LoVo (cell line): Measurements from ENCODE around the gene MVK.

Source experiments
- DNase-seq: peaks from one replicate; pipeline ENCODE4 v3.0.0-alpha.2; 2016; ENCODE audit warnings: low spot score

MVK gene

DNA sequence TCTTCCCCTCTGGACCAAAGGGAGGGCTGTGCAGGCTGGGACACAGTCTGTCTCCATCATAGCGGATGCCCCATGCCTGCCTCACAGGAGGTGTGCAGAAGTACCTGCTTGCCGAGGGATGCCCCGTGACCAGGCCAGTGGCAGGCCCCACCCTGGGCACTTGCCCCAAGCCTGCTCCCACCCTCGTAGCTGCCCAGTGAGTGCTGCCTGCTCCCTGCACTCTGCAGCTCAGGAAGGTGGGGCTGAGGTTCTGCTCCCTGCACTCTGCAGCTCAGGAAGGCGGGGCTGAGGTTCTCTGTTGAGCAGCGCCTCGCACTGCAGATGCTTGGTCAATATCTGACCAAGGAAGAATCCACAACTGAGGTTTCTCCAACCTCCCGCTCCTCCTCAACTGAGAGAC, 7.2 kb upstream of the MVK start:
- no peak for DNase-seq

- DNase-seq: no peak
Measured at GRCh38 chr12:109567296-109567695, 6.3 kb upstream of the MVK start.

- no peak for DNase-seq
Measured at GRCh38 chr12:109567967-109568366, 5.6 kb upstream of the MVK start.

- DNase-seq: no peak
Measured at GRCh38 chr12:109568486-109568885, 5.1 kb upstream of the MVK start.

DNA sequence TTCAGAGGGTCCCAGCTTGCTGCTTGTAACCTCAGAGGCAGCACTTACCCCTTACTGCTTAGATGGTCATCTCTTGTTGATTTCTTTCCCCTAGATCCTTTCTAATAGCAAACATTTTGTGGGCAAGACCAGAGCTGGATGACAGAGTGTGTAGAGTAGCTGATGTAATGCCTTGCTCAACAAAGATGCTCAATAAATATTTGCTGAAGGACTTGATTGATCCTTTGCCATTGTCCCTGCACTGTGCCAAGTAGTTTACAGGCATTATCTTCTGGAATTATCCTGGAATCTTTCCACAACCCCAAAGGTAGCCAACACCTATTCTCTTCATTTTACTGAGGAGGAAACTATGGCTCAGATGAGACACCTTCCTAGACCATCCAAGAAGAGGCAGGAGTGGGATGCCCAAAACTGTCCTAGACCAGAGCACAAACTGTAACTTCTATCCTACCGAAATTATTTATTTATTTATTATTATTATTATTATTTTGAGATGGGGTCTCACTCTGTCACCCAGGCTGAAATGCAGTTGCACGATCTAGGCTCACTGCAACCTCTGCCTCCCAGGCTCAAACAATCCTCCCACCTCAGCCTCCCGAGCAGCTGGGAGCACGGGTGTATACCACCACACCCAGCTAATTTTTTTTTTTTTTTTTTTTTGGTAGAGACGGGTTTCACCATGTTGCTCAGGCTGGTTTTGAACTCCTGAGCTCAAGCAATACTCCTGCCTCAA, 1.7 kb upstream of the MVK start:
- no peak for DNase-seq

DNA sequence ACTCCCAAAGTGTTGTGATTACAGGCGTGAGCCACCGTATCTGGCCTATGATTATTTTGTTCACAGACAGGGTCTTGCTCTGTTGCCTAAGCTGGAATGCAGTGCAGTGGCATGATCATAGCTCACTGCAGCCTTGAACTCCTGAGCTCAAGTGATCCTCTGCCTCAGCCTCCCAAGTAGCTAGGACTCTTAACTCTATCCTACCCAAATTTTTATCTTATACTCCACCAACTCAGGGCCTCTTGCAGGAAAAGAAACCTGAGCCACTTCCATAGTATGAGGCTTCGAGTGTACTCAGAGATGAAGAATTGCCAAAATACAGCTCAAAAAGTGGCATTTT, 1.1 kb upstream of the MVK start:
- DNase-seq: no peak

- DNase-seq: no peak
Measured at GRCh38 chr12:109573914-109574244, 285 bp downstream of the MVK start.

GRCh38 chr12:109575683-109576082, 2.1 kb downstream of the MVK start:
- no peak for DNase-seq

DNA sequence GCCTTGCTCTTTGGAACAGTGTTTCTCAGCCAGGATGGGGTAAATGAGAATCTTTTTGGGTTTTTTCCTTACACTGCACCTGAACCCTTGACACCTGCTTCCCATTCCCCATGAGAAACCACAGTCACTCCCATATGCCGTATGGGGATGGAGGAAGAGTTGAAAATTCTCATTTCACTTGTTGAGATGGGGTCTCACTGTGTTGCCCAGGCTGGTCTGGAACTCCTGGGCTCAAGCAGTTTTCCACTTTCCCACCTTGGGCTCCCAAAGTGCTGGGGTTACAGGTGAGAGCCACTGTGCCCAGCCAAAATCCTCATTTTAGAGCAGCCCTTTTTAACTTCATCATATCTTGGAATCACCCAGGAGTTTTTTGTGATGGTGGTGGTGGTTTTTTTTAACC, 3.7 kb downstream of the MVK start:
- no peak for DNase-seq

GRCh38 chr12:109578330-109578927, 4.8 kb downstream of the MVK start:
- no peak for DNase-seq

DNA sequence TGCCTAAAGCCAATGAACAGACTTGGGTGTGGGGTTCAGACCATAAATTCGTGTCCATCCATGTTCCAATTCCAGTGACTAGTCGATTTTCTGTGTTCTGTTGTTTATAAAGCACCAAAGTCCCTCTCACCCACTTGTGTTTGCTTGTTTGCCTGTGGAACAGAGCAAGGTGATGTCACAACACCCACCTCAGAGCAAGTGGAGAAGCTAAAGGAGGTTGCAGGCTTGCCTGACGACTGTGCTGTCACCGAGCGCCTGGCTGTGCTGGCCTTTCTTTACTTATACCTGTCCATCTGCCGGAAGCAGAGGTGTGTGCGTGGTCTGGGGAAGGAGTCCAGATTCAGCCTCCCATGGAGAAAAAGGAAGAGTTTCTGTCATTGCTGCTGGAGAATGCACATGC, 6.0 kb downstream of the MVK start:
- DNase-seq: no peak

GRCh38 chr12:109580272-109580671, 6.7 kb downstream of the MVK start:
- no peak for DNase-seq

GRCh38 chr12:109580684-109581333, 7.2 kb downstream of the MVK start:
- DNase-seq: no peak

GRCh38 chr12:109581334-109581691, 7.7 kb downstream of the MVK start:
- DNase-seq: no peak

DNA sequence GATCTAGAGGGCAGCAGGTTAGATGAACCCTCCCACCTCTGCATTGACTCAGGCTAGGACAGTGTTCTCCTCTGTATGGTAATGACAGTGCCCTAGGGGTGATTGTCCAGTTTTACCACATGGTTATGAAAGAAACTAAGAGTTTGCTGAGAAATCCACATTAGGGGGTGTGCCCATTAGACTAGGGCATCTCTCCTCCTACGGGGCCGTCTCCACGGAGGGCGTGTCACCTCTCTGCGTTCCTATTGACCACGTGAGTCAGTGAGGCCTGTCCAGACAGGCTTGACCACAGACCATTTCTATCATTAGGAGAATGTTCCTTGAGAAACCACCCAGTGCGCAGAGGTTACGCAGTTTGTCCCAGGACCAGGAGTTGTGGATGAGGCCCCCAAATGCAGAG, 8.3 kb downstream of the MVK start:
- no peak for DNase-seq

DNA sequence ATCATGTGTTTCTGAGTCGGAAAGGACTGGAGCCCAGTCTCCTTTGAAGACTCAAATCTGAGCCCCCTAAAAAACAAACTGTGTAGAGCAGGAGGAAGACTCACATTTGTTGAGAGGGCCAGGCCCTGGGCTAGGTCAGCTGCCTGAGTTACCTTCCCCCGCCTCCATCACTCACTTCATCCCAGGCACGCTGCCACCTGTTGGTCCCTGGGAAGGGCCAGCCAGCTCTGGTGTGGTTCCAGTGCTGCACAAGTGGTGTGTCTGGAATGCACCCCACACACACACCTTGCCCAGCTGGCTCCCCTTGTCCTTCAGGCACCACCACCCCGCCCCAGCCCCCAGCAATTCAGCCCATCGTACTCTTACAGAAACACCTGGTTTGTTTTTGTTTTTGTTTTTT, 9.0 kb downstream of the MVK start:
- DNase-seq: no peak

- DNase-seq: no peak
Measured at GRCh38 chr12:109583733-109584132, 10.1 kb downstream of the MVK start.

GRCh38 chr12:109586385-109587296, 13.0 kb downstream of the MVK start:
- no peak for DNase-seq

DNA sequence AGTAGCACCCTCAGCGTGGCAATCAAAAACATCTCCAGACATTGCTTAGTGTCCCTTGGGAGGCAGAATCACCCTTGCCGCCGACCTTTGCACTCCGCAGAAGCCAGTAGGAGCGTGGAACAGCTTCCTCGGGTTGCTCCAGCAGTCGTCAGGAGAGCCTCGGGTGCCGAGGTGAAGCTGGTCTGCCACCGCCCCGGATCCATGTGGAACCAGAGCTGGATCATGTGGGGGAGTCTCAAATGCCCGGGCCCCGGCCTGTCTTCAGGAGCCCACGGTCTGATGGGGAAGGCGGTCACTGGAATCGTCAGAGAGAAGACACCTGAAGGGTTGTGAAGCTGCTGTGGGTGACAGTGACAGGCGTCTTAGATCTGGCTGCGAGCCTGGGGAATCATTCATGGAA, 14.3 kb downstream of the MVK start:
- DNase-seq: no peak

- no peak for DNase-seq
Measured at GRCh38 chr12:109588461-109589239, 15.1 kb downstream of the MVK start.

DNA sequence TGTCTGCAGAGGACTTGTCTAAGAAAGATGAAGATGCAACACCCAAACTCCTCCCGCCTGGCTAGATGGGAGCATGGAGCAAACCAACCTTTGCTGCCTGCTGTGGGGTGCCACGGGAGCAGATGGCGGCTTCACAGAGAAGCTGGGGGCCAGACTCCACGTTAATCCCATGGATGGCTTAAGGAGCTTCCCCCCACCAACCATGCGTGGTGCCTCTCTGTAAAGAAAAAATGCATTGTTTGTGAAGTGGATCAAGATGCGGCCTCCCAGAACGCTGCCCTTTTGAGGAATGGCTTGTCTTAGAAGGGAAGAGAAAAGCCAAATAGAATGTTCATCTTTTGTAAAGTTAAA, 15.6 kb downstream of the MVK start:
- DNase-seq: no peak

DNA sequence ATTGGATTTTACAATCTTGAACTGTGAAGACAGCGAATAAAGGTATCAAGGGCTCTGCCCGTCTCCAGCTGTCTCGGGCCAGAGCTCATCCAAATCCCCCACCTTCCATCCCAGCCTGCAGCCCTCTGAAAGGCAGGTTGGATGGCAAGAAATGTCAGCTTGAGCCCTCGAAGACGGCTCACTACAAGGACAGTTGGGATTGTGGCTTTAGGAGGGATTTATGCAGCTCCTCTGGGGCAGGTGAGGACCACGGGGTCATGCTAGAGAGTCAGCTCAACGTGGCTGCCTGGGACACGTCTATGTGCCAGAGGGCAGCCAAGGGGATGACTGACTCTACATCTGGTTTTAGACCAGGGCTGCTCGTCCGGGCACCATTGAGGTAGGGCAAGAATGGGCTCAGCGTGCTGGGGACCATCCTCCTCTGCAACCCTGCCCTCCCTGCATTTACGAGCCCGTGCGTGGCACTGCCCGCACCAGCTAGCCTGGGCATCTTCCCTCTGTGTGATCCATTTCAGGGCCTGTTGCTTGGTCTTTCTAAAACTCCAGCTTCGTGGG, 16.2 kb downstream of the MVK start:
- no peak for DNase-seq
